ENCODE results near the gene PCDHGA11. TPM values are rescaled to one million over a fixed set of nuclear protein-coding genes. Genes with fewer than 3 reads are reported as not detected.
A peak's percentile ranks its signal among the peaks of the same experiment; 100 is the strongest.
"Not testable (repeated sequence)": the region's sequence is repeated elsewhere in the genome, so short reads cannot be mapped to it uniquely, and the experiment has no call there.

The PCDHGA11 gene
- total RNA-seq, 1 donor from 2014 or later: 6.6 TPM

- Histone ChIP-seq H3K27ac (no peak within 1 kb of the TSS), H3K9me3 (peaks cover 76% of the 10 kb centered on the region), H3K36me3 (peaks cover 0 to 6% of the 10 kb centered on the region in 2 donors), H3K4me1 (no peaks in the 10 kb centered on the region), H3K4me3 (peak within 1 kb of the TSS; percentile 10 to 26), H3K27me3 (no peaks in the 10 kb centered on the region)
- TF ChIP-seq POLR2A (IDR thresholded peaks at IDR 0.05) (no peak), POLR2AphosphoS5 (IDR thresholded peaks at IDR 0.05; ENCODE audit: insufficient read depth in 1 of 2, low read depth in 1 of 2) (no peak)
- TF ChIP-seq, protein P1, sequence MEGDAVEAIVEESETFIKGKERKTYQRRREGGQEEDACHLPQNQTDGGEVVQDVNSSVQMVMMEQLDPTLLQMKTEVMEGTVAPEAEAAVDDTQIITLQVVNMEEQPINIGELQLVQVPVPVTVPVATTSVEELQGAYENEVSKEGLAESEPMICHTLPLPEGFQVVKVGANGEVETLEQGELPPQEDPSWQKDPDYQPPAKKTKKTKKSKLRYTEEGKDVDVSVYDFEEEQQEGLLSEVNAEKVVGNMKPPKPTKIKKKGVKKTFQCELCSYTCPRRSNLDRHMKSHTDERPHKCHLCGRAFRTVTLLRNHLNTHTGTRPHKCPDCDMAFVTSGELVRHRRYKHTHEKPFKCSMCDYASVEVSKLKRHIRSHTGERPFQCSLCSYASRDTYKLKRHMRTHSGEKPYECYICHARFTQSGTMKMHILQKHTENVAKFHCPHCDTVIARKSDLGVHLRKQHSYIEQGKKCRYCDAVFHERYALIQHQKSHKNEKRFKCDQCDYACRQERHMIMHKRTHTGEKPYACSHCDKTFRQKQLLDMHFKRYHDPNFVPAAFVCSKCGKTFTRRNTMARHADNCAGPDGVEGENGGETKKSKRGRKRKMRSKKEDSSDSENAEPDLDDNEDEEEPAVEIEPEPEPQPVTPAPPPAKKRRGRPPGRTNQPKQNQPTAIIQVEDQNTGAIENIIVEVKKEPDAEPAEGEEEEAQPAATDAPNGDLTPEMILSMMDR (IDR thresholded peaks at IDR 0.05): peak in 1 of 3 experiments; percentile 19
- no peak for DNase-seq (ENCODE audit: extremely low spot score in 2 of 2)
- intact Hi-C loops (cut with DNase I): loop anchor here (10.0 kb wide), 2 partner anchors 112 to 152 kb away; no protein-coding TSS in a partner anchor
Observed at GRCh38 chr5:141412854-141413539, 7.9 kb upstream of the PCDHGA11 start, which contains the start of gene PCDHGA10. PCDHGA10 (plus strand) TSS chr5:141412987; CDS start chr5:141413176, 189 bp downstream.

DNA sequence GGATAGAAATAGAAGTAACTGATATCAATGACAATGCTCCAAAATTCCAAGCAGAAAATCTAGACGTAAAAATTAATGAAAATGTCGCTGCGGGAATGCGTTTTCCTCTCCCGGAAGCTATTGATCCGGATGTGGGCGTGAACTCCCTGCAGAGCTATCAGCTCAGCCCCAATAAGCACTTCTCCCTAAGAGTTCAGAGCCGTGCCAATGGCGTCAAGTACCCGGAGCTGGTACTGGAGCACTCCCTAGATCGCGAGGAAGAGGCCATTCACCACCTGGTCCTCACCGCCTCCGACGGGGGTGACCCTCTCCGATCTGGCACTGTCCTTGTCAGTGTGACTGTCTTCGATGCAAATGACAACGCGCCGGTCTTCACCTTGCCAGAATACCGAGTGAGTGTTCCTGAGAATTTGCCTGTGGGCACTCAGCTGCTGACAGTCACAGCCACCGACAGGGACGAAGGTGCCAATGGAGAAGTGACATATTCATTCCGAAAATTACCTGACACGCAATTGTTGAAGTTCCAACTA lies 7.2 kb upstream of the PCDHGA11 start:
- Histone ChIP-seq H3K27ac (no peak overlapping the region), H3K9me3 (peaks cover 78% of the 10 kb centered on the region), H3K4me1 (no peaks in the 10 kb centered on the region), H3K4me3 (peak overlapping the region; percentile 10 to 26), H3K36me3 (peaks cover 0 to 6% of the 10 kb centered on the region in 2 donors), H3K27me3 (no peaks in the 10 kb centered on the region)
- intact Hi-C loops (cut with DNase I): loop anchor here (10.0 kb wide), 2 partner anchors 111 to 151 kb away; no protein-coding TSS in a partner anchor
- TF ChIP-seq POLR2AphosphoS5 (IDR thresholded peaks at IDR 0.05; ENCODE audit: insufficient read depth in 1 of 2, low read depth in 1 of 2): no peak
- TF ChIP-seq, protein P1 (IDR thresholded peaks at IDR 0.05): no peak
- no peak for DNase-seq (ENCODE audit: extremely low spot score in 2 of 2)

DNA sequence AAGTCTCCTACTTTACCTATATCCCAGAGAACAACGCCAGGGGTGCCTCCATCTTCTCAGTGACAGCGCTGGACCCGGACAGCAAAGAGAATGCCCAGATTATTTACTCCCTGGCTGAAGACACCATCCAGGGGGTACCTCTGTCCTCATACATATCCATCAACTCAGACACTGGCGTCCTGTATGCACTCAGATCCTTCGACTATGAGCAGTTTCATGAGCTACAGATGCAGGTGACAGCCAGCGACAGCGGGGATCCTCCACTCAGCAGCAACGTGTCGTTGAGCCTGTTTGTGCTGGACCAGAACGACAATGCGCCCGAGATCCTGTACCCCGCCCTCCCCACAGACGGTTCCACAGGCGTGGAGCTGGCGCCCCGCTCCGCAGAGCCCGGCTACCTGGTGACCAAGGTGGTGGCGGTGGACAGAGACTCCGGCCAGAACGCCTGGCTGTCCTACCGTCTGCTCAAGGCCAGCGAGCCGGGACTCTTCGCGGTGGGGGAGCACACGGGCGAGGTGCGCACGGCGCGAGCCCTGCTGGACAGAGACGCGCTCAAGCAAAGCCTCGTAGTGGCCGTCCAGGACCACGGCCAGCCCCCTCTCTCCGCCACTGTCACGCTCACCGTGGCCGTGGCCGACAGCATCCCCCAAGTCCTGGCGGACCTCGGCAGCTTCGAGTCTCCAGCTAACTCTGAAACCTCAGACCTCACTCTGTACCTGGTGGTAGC lies 6.1 kb upstream of the PCDHGA11 start:
- H3K27ac ChIP-seq; H3K4me1 ChIP-seq; H3K4me3 ChIP-seq; H3K36me3 ChIP-seq; H3K27me3 ChIP-seq; DNase-seq (ENCODE audit: extremely low spot score in 2 of 2): not testable (repeated sequence)
- H3K9me3 ChIP-seq: peaks cover 78% of the 10 kb centered on the region
- intact Hi-C loops (cut with DNase I): loop anchor here (10.0 kb wide), 2 partner anchors 110 to 150 kb away; no protein-coding TSS in a partner anchor

DNA sequence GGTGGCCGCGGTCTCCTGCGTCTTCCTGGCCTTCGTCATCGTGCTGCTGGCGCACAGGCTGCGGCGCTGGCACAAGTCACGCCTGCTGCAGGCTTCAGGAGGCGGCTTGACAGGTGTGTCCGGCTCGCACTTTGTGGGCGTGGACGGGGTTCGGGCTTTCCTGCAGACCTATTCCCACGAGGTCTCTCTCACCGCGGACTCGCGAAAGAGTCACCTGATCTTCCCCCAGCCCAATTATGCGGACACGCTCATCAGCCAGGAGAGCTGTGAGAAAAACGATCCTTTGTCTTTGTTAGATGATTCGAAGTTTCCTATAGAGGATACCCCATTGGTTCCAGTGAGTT lies 5.6 kb upstream of the PCDHGA11 start:
- not testable (repeated sequence) for H3K36me3 ChIP-seq; H3K27me3 ChIP-seq; H3K4me1 ChIP-seq; H3K4me3 ChIP-seq; H3K27ac ChIP-seq; DNase-seq (ENCODE audit: extremely low spot score in 2 of 2)
- H3K9me3 ChIP-seq: peaks cover 78% of the 10 kb centered on the region
- intact Hi-C loops (cut with DNase I): loop anchor here (10.0 kb wide), 2 partner anchors 110 to 150 kb away; no protein-coding TSS in a partner anchor

- TF ChIP-seq, protein P1 (IDR thresholded peaks at IDR 0.05): peak in 2 of 3 experiments; percentile 32 to 41
- peak in 1 of 2 donors; percentile 43 for TF ChIP-seq POLR2AphosphoS5 (IDR thresholded peaks at IDR 0.05; ENCODE audit: insufficient read depth in 1 of 2, low read depth in 1 of 2)
- peaks cover 83% of the 10 kb centered on the region for H3K9me3 ChIP-seq
- intact Hi-C loops (cut with DNase I): loop anchor here (10.0 kb wide), 2 partner anchors 107 to 147 kb away; no protein-coding TSS in a partner anchor
- H3K27me3 ChIP-seq, H3K4me1 ChIP-seq, H3K36me3 ChIP-seq: not testable (repeated sequence)
- peak within 1 kb of the TSS; percentile 26 to 37 for H3K4me3 ChIP-seq
- H3K27ac ChIP-seq: peak within 1 kb of the TSS; percentile 30
- DNase-seq (ENCODE audit: extremely low spot score in 2 of 2): peak in 1 of 2 donors; percentile 75
Observed at GRCh38 chr5:141417494-141418172, 3.2 kb upstream of the PCDHGA11 start, which contains the start of gene PCDHGB7. PCDHGB7 (plus strand) TSS chr5:141417677; CDS start chr5:141417860, 183 bp downstream.
